ENCODE measurements around the gene LAMTOR5.

- TF ChIP-seq CTCF (IDR thresholded peaks at IDR 0.05; ENCODE audit: low read depth, low read length, poor library complexity, severe bottlenecking) (no peak), EZH2phosphoT487 (IDR thresholded peaks at IDR 0.05; ENCODE audit: borderline replicate concordance, low read length) (no peak)
Observed at GRCh38 chr1:110430366-110430765, 22.9 kb upstream of the LAMTOR5 start.

All from DOHH2 (cell line).